ENCODE data around the gene SEZ6L2. TPM values are rescaled to one million over a fixed set of nuclear protein-coding genes. Genes with fewer than 3 reads are reported as not detected.

The SEZ6L2 gene
- total and polyA plus RNA-seq, 9 of the 15 experiments (the other 6 are each of a cell fraction or from before 2014, with no cell fraction given) = 0.10 to 2.1 (median 0.72) TPM

DNA sequence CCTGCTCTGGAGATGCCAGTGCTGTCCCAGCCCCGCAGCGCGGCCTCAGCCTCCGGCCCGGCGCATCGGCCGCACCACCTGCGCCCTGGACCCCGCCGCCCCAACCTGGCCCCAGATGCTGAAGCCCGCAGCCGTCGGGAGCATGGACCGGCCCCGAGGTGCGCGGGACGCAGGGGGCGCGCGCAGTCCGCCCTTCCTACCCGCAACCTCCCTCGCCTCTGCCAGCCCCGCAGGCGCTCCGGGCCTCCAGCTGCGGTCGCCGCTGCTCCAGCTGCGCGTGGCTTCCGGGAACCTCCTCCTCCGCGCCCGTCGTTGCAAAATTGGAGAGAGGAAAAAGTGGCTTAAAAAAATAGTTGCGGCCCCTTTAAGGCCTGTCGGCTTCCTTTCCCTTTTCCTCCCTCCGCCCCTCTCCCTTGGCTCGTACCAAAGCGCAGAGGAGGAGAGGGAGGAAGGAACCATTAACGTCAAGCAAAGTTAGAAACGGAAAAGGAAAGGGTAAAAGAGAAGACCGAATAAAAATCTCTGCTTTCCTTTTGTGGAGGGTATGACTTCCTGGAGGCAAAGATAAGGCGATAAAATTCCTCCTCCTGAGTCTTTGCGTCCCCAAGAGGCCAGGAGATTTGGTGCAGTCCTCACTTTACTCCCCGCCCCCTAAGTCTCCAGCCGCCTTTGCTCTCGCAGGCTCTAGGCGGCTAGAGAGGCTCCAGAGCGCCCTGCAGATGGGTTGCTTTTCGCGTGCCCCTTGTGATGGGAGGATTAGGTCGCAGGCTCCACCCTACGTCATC lies 36.3 kb downstream of the SEZ6L2 start, which contains the start of gene CDIPT (continued):
- TF ChIP-seq, protein P1, sequence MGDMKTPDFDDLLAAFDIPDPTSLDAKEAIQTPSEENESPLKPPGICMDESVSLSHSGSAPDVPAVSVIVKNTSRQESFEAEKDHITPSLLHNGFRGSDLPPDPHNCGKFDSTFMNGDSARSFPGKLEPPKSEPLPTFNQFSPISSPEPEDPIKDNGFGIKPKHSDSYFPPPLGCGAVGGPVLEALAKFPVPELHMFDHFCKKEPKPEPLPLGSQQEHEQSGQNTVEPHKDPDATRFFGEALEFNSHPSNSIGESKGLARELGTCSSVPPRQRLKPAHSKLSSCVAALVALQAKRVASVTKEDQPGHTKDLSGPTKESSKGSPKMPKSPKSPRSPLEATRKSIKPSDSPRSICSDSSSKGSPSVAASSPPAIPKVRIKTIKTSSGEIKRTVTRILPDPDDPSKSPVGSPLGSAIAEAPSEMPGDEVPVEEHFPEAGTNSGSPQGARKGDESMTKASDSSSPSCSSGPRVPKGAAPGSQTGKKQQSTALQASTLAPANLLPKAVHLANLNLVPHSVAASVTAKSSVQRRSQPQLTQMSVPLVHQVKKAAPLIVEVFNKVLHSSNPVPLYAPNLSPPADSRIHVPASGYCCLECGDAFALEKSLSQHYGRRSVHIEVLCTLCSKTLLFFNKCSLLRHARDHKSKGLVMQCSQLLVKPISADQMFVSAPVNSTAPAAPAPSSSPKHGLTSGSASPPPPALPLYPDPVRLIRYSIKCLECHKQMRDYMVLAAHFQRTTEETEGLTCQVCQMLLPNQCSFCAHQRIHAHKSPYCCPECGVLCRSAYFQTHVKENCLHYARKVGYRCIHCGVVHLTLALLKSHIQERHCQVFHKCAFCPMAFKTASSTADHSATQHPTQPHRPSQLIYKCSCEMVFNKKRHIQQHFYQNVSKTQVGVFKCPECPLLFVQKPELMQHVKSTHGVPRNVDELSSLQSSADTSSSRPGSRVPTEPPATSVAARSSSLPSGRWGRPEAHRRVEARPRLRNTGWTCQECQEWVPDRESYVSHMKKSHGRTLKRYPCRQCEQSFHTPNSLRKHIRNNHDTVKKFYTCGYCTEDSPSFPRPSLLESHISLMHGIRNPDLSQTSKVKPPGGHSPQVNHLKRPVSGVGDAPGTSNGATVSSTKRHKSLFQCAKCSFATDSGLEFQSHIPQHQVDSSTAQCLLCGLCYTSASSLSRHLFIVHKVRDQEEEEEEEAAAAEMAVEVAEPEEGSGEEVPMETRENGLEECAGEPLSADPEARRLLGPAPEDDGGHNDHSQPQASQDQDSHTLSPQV (IDR thresholded peaks at IDR 0.05) = no peak; the same call in 1 of the 2 replicates
- TF ChIP-seq FIP1L1 (IDR thresholded peaks at IDR 0.05; ENCODE audit: low read depth, low read length, poor library complexity, severe bottlenecking) = no peak
- no peak for TF ChIP-seq KLF1 (tag; IDR thresholded peaks at IDR 0.05)
- TF ChIP-seq, protein P2, sequence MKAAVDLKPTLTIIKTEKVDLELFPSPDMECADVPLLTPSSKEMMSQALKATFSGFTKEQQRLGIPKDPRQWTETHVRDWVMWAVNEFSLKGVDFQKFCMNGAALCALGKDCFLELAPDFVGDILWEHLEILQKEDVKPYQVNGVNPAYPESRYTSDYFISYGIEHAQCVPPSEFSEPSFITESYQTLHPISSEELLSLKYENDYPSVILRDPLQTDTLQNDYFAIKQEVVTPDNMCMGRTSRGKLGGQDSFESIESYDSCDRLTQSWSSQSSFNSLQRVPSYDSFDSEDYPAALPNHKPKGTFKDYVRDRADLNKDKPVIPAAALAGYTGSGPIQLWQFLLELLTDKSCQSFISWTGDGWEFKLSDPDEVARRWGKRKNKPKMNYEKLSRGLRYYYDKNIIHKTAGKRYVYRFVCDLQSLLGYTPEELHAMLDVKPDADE (conservative IDR thresholded peaks at IDR 0.05; ENCODE audit: control insufficient read depth, low read depth, low read length) = peak; percentile 69
- TF ChIP-seq MCM2 (IDR thresholded peaks at IDR 0.05; ENCODE audit: low read depth) = no peak
- no peak for TF ChIP-seq ADNP (tag; IDR thresholded peaks at IDR 0.05)
- no peak for TF ChIP-seq FOXP1 (CRISPR knock-in tag; IDR thresholded peaks at IDR 0.05)
- TF ChIP-seq PURB (CRISPR knock-in tag; IDR thresholded peaks at IDR 0.05; ENCODE audit: low read depth) = no peak
- TF ChIP-seq MAFG (tag; conservative IDR thresholded peaks at IDR 0.05) = no peak
- no peak for TF ChIP-seq NELFE (IDR thresholded peaks at IDR 0.05; ENCODE audit: insufficient read depth, insufficient read length)
- TF ChIP-seq JUN (IDR thresholded peaks at IDR 0.05; ENCODE audit: borderline replicate concordance, low read depth, low read length) = no peak; the same call in 1 of the 2 replicates
- no peak for TF ChIP-seq JUN (CRISPR knock-in tag; IDR thresholded peaks at IDR 0.05; ENCODE audit: borderline replicate concordance)
- TF ChIP-seq, protein P3, sequence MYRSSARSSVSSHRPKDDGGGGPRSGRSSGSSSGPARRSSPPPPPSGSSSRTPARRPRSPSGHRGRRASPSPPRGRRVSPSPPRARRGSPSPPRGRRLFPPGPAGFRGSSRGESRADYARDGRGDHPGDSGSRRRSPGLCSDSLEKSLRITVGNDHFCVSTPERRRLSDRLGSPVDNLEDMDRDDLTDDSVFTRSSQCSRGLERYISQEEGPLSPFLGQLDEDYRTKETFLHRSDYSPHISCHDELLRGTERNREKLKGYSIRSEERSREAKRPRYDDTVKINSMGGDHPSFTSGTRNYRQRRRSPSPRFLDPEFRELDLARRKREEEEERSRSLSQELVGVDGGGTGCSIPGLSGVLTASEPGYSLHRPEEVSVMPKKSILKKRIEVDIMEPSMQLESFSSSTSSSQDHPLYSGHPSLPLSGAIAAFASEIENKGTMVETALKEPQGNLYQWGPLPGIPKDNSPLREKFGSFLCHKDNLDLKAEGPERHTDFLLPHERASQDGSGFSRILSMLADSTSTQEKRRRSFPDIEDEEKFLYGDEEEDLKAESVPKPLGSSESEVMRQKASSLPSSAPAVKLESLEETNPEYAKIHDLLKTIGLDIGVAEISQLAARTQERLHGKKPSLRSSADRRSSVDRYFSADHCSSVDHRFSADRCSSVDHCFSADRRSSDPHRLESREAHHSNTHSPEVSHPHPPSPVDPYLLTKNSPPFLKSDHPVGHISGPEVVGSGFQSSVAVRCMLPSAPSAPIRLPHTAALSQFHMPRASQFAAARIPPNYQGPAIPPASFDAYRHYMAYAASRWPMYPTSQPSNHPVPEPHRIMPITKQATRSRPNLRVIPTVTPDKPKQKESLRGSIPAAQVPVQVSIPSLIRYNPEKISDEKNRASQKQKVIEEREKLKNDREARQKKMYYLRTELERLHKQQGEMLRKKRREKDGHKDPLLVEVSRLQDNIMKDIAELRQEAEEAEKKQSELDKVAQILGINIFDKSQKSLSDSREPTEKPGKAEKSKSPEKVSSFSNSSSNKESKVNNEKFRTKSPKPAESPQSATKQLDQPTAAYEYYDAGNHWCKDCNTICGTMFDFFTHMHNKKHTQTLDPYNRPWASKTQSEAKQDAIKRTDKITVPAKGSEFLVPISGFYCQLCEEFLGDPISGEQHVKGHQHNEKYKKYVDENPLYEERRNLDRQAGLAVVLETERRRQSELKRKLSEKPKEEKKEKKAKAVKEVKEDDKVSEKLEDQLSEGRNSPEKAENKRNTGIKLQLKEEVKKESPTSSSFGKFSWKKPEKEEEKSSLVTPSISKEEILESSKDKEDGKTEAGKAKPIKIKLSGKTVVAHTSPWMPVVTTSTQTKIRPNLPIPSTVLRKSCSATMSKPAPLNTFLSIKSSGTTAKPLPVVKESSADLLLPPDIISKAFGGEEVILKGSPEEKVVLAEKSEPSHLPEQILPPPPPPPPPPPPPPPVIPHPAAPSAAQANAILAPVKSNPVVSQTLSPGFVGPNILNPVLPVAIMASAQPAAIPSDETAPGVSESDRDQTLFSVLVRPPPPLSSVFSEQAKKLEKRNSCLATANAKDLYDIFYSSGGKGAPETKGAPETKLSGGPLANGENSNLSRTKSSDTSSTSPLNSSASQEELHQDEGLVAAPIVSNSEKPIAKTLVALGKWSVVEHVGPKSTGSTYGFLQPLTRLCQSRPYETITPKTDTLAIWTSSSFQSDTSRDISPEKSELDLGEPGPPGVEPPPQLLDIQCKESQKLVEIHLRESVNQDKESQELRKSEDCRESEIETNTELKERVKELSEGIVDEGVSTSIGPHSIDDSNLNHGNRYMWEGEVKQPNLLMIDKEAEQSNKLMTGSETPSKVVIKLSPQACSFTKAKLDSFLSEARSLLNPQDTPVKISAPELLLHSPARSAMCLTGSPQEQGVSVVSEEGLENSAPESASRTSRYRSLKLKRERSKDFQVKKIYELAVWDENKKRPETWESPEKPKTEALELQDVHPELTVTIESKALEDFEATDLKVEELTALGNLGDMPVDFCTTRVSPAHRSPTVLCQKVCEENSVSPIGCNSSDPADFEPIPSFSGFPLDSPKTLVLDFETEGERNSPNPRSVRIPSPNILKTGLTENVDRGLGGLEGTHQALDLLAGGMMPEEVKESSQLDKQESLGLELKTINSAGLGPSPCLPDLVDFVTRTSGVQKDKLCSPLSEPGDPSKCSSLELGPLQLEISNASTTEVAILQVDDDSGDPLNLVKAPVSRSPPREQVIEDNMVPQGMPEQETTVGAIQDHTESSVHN (IDR thresholded peaks at IDR 0.05; ENCODE audit: borderline replicate concordance in 1 of 2, low read depth in 1 of 2) = no peak

All from K562 (cell line).